ENCODE data around the gene RHOXF2. TPM values are rescaled to one million over a fixed set of nuclear protein-coding genes. Genes with fewer than 3 reads are reported as not detected.
"Not testable (repeated sequence)": the region's sequence is repeated elsewhere in the genome, so short reads cannot be mapped to it uniquely, and the experiment has no call there.

RHOXF2 gene
- total RNA-seq, 4 donors from 2014 or later = not detected

- DNase-seq (ENCODE audit: low spot score); ATAC-seq (ENCODE audit: low FRiP score): not testable (repeated sequence)
Measured at GRCh38 chrX:120195786-120196185, 37.4 kb downstream of the RHOXF2 start.

- not testable (repeated sequence) for DNase-seq (ENCODE audit: low spot score)
- ATAC-seq (ENCODE audit: low FRiP score) = peak; percentile 68
Measured at GRCh38 chrX:120196626-120197283, 38.3 kb downstream of the RHOXF2 start.

- no peak for DNase-seq (ENCODE audit: low spot score)
- no peak for TF ChIP-seq CTCF (IDR thresholded peaks at IDR 0.05)
- no peak for ATAC-seq (ENCODE audit: low FRiP score)
Measured at GRCh38 chrX:120200851-120201250, 42.4 kb downstream of the RHOXF2 start.

GRCh38 chrX:120205816-120206753 lies 47.7 kb downstream of the RHOXF2 start:
- no peak for TF ChIP-seq CTCF (IDR thresholded peaks at IDR 0.05)
- DNase-seq (ENCODE audit: low spot score) (no peak), ATAC-seq (ENCODE audit: low FRiP score) (no peak)

GRCh38 chrX:120207009-120207605 lies 48.7 kb downstream of the RHOXF2 start:
- DNase-seq (ENCODE audit: low spot score) = no peak

GRCh38 chrX:120213438-120214265 lies 55.2 kb downstream of the RHOXF2 start:
- no peak for TF ChIP-seq CTCF (IDR thresholded peaks at IDR 0.05)
- DNase-seq (ENCODE audit: low spot score) (no peak), ATAC-seq (ENCODE audit: low FRiP score) (peak; percentile 76)

More at GRCh38 chrX:120207009-120207605, 48.7 kb downstream of the RHOXF2 start:
- ATAC-seq (ENCODE audit: low FRiP score) = no peak
- TF ChIP-seq CTCF (IDR thresholded peaks at IDR 0.05) = no peak

Other genes with a start within 250 kb of the RHOXF2 start
- 10 to 100 TPM in 1 of 4 donors, 1 to 10 TPM in 3; 3.1 to 10.7 (median 4.0) TPM for gene NKAP, start 214.9 kb upstream of the RHOXF2 start, total RNA-seq
- not detected for gene RHOXF2B, start 80.9 kb upstream of the RHOXF2 start, total RNA-seq
- not detected for gene RHOXF1, start 42.7 kb upstream of the RHOXF2 start, total RNA-seq
- 10 to 100 TPM; 10.9 to 19.7 (median 11.5) TPM for gene ZBTB33, start 92.2 kb downstream of the RHOXF2 start, total RNA-seq
- gene TMEM255A, start 152.8 kb downstream of the RHOXF2 start, total RNA-seq = 10 to 100 TPM in 1 of 4 donors, 1 to 10 TPM in 3; 1.1 to 12.0 (median 4.8) TPM
- not detected for gene ATP1B4, start 203.5 kb downstream of the RHOXF2 start, total RNA-seq

All from omental fat pad (tissue), 4 donors.